Measurements from ENCODE around the gene AFP. TPM values are rescaled to one million over a fixed set of nuclear protein-coding genes. Genes with fewer than 3 reads are reported as not detected.

AFP gene
- total RNA-seq, 4 donors from 2014 or later = not detected

GRCh38 chr4:73452953-73453700 lies 17.1 kb downstream of the AFP start:
- no peak overlapping the region for H3K27ac ChIP-seq
- H3K27me3 ChIP-seq = no peaks in the 10 kb centered on the region
- TF ChIP-seq CTCF (IDR thresholded peaks at IDR 0.05) = no peak
- no peak for TF ChIP-seq POLR2A (IDR thresholded peaks at IDR 0.05)
- no peak for TF ChIP-seq EP300 (IDR thresholded peaks at IDR 0.05)
- H3K36me3 ChIP-seq = no peaks in the 10 kb centered on the region
- WGBS, 2 donors = 67 to 68% methylated on average over 2 of the region's 2 CpGs
- H3K9me3 ChIP-seq = no peaks in the 10 kb centered on the region
- no peak for DNase-seq (ENCODE audit: low spot score in 2 of 2)
- no peak overlapping the region for H3K4me3 ChIP-seq
- H3K4me1 ChIP-seq = peaks cover 0 to 8% (median 0%) of the 10 kb centered on the region in 4 donors

- TF ChIP-seq EP300 (IDR thresholded peaks at IDR 0.05) (no peak), POLR2A (IDR thresholded peaks at IDR 0.05) (no peak), CTCF (IDR thresholded peaks at IDR 0.05) (no peak)
- no peak for DNase-seq (ENCODE audit: low spot score in 2 of 2)
- Histone ChIP-seq H3K4me1 (peaks cover 0 to 8% (median 0%) of the 10 kb centered on the region in 4 donors), H3K27ac (no peak overlapping the region), H3K27me3 (no peaks in the 10 kb centered on the region), H3K9me3 (no peaks in the 10 kb centered on the region), H3K4me3 (no peak overlapping the region), H3K36me3 (no peaks in the 10 kb centered on the region)
These were observed 17.6 kb downstream of the AFP start for GRCh38 chr4:73453701-73454005.

GRCh38 chr4:73454920-73455319 lies 18.9 kb downstream of the AFP start:
- Histone ChIP-seq H3K4me3 (no peak overlapping the region), H3K27ac (no peak overlapping the region), H3K36me3 (no peaks in the 10 kb centered on the region), H3K4me1 (peaks cover 0 to 8% (median 0%) of the 10 kb centered on the region in 4 donors), H3K27me3 (no peaks in the 10 kb centered on the region), H3K9me3 (no peaks in the 10 kb centered on the region)
- 88% methylated on average over 3 of the region's 3 CpGs for WGBS, 2 donors
- TF ChIP-seq EP300 (IDR thresholded peaks at IDR 0.05) = no peak
- TF ChIP-seq CTCF (IDR thresholded peaks at IDR 0.05) = no peak
- no peak for TF ChIP-seq POLR2A (IDR thresholded peaks at IDR 0.05)
- no peak for DNase-seq (ENCODE audit: low spot score in 2 of 2)

- 68 to 88% methylated on average over 5 of the region's 5 CpGs for WGBS, 2 donors
- H3K4me1 ChIP-seq = peaks cover 0 to under 1% (median 0%) of the 10 kb centered on the region in 4 donors
- DNase-seq (ENCODE audit: low spot score in 2 of 2) = no peak
- H3K36me3 ChIP-seq = no peaks in the 10 kb centered on the region
- no peak overlapping the region for H3K4me3 ChIP-seq
- no peak overlapping the region for H3K27ac ChIP-seq
- no peaks in the 10 kb centered on the region for H3K27me3 ChIP-seq
- TF ChIP-seq CTCF (IDR thresholded peaks at IDR 0.05) (no peak), EP300 (IDR thresholded peaks at IDR 0.05) (no peak), POLR2A (IDR thresholded peaks at IDR 0.05) (no peak)
- no peaks in the 10 kb centered on the region for H3K9me3 ChIP-seq
These were observed 20.4 kb downstream of the AFP start for GRCh38 chr4:73456177-73457022.
